BLaER1 (cell line): ENCODE data around the gene SRGAP2.
"Not testable (repeated sequence)": the region's sequence is repeated elsewhere in the genome, so short reads cannot be mapped to it uniquely, and the experiment has no call there.

ENCODE experiments used
- H3K27ac ChIP-seq: shearing (Covaris generic); formaldehyde crosslinking; 2 replicates; pipeline ENCODE4 v1.8.1; 2022
- H3K27me3 ChIP-seq: shearing (Covaris generic); formaldehyde crosslinking; 2 replicates; pipeline ENCODE4 v1.8.1; 2022
- H3K36me3 ChIP-seq: shearing (Covaris generic); formaldehyde crosslinking; 2 replicates; pipeline ENCODE4 v1.8.1; 2022
- H3K4me1 ChIP-seq: shearing (Covaris generic); formaldehyde crosslinking; 2 replicates; pipeline ENCODE4 v1.8.1; 2022
- H3K4me2 ChIP-seq: shearing (Covaris generic); formaldehyde crosslinking; 2 replicates; pipeline ENCODE4 v1.8.1; 2022
- H3K4me3 ChIP-seq: shearing (Covaris generic); formaldehyde crosslinking; 2 replicates; pipeline ENCODE4 v1.8.1; 2022
- H3K9ac ChIP-seq: shearing (Covaris generic); formaldehyde crosslinking; 2 replicates; pipeline ENCODE4 v1.8.1; 2022
- H3K9me3 ChIP-seq: shearing (Covaris generic); formaldehyde crosslinking; 2 replicates; pipeline ENCODE4 v1.8.1; 2022
- H4K20me1 ChIP-seq: shearing (Covaris generic); formaldehyde crosslinking; 2 replicates; pipeline ENCODE4 v1.8.1; 2022

Gene SRGAP2

DNA sequence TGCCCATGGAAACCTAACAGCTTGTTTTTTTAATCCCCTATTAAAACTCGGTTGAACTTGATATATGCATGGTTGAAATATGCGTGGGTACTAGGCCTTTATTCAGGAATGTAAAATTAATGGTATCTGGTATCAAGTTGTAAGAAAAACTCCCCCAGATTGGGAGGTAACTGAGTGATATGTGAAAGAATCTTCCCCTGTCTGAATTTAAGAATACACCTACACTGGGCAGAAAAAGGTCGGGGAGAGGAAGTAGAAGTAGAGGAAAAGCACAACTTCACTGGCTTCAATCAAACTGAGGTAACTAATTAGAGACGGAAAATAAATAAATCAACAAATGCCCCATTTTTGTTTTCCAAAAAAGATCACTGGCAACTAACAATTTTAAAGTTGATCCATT is 16.5 kb upstream of the SRGAP2 start:
- not testable (repeated sequence) for H3K36me3 ChIP-seq, H3K9ac ChIP-seq, H3K4me2 ChIP-seq, H3K27ac ChIP-seq, H3K4me1 ChIP-seq, H3K9me3 ChIP-seq, H3K4me3 ChIP-seq, H3K27me3 ChIP-seq, H4K20me1 ChIP-seq

DNA sequence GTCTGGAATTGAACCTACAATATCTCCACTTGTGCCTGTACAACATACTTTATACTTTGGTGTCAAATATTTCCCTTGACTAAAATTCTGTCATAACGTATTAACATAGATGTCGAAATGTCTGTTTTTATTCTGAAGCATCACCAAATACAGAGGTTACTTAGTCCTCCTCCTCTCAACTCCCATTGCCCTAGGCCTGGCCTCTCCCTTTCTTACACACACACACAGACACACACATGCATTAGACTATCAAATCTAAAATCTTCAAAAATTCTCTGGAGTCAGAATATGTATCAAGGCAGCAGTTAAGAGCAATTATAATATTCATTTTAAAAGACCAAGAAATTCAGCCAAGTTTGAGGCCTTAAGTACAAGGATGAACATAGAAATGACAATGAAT is 8.2 kb upstream of the SRGAP2 start:
- H3K9me3 ChIP-seq, H3K4me2 ChIP-seq, H3K4me1 ChIP-seq, H4K20me1 ChIP-seq, H3K36me3 ChIP-seq, H3K4me3 ChIP-seq, H3K27ac ChIP-seq, H3K27me3 ChIP-seq, H3K9ac ChIP-seq: not testable (repeated sequence)

DNA sequence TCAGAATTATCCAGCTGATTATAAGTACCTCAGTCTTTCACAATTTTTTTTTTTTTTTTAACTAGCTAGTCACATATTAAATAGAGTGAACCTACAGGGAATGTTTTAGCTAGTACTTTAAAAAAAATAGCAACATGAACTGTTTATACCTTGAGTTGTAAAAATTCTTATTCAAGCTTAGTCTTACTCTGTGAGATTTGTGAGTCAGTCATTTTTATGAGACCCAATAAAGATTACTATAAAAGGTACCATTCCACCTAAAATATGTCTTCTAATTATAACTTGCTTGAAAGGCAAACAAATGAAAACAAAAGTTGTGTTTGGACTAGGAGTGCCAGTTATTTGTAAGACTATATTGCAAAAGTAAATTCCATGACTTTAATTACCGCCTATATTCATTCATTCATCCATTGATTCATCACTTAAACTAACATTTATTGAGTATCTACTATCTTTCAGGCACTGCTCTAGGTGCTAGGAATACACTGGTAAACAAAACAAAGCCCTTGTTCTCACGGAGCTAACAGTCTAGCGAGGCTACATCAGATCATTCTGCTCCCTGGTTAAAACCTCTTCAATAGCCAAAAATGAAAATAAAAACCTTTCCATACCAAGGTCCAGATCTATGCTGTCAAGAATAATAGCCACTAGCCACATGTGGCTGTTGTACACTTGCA is 6.5 kb upstream of the SRGAP2 start:
- H3K36me3 ChIP-seq, H3K27me3 ChIP-seq, H3K4me3 ChIP-seq, H3K9ac ChIP-seq, H3K4me1 ChIP-seq, H3K27ac ChIP-seq, H3K4me2 ChIP-seq, H4K20me1 ChIP-seq, H3K9me3 ChIP-seq: not testable (repeated sequence)

DNA sequence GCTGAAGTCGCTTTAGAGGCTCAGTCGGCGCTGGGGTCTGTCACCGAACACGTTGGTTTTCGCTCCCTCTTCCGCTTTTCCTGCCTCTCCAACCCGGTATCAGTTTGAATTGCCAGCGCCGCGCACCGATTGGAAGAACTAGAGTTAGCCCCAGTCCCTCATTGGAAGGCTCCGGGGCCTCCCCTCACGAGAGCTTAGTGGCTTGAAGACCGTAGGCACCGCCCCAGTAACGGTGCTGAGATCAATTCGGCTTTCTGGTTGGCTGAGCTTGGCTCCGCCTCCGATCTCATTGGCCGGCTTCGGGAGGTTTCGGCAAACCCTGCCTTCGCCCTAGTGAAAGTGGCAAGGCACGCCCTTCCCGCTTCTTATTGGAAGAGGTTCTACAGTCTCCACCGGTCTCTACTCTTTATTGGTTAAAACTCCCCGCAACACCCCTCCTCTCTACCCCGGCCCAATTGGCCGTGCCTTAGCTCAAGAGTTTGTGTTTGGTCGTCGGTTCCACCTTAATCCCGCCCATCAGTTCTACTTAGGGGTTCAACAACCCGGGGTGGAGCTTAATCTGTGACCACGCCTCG is 465 bp upstream of the SRGAP2 start, which contains the start of gene FAM72A:
Gene FAM72A, minus strand, starts transcription at position 51 of the 575 bp plus-strand sequence. CDS start 814 bp downstream, outside the sequence.
- 0 out of 2 replicates have a peak within 1 kb of the TSS, but pooled peaks have one; percentile 38 for H3K27ac ChIP-seq

DNA sequence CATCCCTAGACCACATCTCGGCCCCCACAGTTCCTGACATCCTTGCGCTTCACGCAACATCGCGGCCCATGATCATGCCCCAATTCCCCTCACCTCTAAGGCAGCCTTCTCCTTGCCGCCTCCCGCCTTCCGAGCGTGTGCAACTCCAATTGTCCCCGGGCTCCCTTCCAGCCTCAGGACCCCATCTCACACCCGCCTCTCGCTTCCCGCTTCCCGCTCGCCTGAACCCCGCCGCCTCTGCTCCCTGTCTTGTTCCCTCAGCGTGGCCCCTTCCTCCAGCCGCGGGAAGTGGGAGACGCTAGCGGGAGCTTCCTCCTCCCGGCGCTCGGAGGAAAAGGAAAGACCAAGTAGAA is 794 bp downstream of the SRGAP2 start:
- H3K4me3 ChIP-seq, result peak overlapping the region; percentile 59
- H3K9me3 ChIP-seq, H4K20me1 ChIP-seq, H3K27ac ChIP-seq, H3K27me3 ChIP-seq, H3K4me1 ChIP-seq, H3K9ac ChIP-seq, H3K36me3 ChIP-seq, H3K4me2 ChIP-seq: not testable (repeated sequence)

More for the DNA sequence above, 465 bp upstream of the SRGAP2 start, which contains the start of gene FAM72A:
- H3K9ac ChIP-seq, result peak within 1 kb of the TSS; percentile 55; the same call in 1 of the 2 replicates
- H3K9me3 ChIP-seq, H4K20me1 ChIP-seq, H3K36me3 ChIP-seq, H3K27me3 ChIP-seq, H3K4me1 ChIP-seq, H3K4me2 ChIP-seq: not testable (repeated sequence)
- H3K4me3 ChIP-seq, result peak within 1 kb of the TSS; percentile 67

DNA sequence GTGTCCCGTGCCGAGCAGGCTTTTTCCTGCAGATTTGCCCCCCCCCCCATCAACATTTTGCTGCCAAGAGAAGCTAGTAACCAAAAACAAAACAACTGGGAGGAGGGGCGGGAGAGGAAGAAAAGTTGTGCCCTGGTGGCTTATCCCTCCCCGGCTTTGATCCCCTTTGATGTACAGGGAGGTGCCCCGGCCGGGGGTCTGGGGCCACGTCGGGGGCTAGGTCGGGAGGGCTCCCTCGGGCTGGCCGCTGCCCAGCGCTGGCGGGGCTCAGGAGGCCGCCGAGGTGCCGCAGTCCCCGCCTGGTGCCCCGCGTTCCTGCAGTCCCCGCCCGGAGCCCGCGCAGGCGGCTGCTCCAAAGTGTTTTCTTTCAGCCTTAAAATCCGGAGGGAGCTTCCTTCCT is 1.5 kb downstream of the SRGAP2 start:
- Histone ChIP-seq H3K4me3 (peak overlapping the region; percentile 66), H3K4me2 (peak overlapping the region; percentile 51), H3K27ac (peak overlapping the region; percentile 55; the same call in 1 of the 2 replicates), H3K9ac (peak overlapping the region; percentile 63; the same call in 1 of the 2 replicates)
- H3K4me1 ChIP-seq, H3K9me3 ChIP-seq, H3K27me3 ChIP-seq, H3K36me3 ChIP-seq, H4K20me1 ChIP-seq: not testable (repeated sequence)

- not testable (repeated sequence) for H3K36me3 ChIP-seq, H3K4me1 ChIP-seq, H3K9me3 ChIP-seq, H3K9ac ChIP-seq, H3K27ac ChIP-seq, H3K27me3 ChIP-seq, H4K20me1 ChIP-seq
- Histone ChIP-seq H3K4me2 (peak overlapping the region; percentile 49; the same call in 1 of the 2 replicates), H3K4me3 (peak overlapping the region; percentile 56)
Measured at GRCh38 chr1:206205569-206205968, 2.2 kb downstream of the SRGAP2 start.

DNA sequence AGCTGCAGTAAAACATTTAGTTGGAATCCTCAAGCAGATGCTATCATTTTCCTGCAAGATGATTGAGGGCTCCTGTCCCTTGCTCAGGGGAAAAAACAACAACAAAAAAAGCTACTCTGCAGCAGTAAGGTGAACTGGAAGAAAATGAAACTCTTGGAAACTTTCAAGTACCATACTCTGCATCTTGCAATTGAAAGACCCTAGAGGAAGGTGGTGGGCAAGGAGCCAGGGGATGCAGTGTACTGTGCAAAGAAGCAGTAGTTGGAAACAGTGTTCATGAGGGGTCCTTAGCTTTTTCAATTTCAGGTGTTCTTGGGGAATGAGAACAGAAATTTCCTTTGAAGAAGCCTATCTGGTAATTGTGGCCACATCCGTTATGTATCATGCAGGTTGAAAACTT is 7.5 kb downstream of the SRGAP2 start:
- not testable (repeated sequence) for H3K36me3 ChIP-seq, H3K27me3 ChIP-seq, H3K4me2 ChIP-seq, H3K27ac ChIP-seq, H3K9ac ChIP-seq, H3K4me1 ChIP-seq, H4K20me1 ChIP-seq, H3K9me3 ChIP-seq, H3K4me3 ChIP-seq

GRCh38 chr1:206215600-206216392 is 12.5 kb downstream of the SRGAP2 start:
- H3K9ac ChIP-seq, H3K4me2 ChIP-seq, H4K20me1 ChIP-seq, H3K27ac ChIP-seq, H3K4me3 ChIP-seq, H3K36me3 ChIP-seq, H3K9me3 ChIP-seq, H3K27me3 ChIP-seq, H3K4me1 ChIP-seq: not testable (repeated sequence)

DNA sequence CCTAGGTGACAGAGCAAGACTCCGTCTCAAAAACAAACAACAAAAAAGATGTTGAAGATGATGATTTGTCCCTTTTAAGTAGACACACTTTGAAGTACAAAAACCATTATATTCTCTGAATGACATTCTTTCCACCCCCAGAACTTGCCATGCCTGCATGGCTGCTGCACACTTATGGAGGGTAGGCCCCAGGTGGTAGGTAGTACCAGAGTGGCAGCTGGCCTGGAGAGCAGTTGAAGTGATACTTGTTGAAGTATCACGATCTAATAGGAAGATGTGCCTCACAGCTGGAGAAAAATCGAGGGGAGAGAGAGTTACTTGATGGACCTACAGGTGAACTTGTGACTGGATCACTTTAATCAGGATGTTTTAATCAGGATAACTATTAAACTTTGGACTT is 14.9 kb downstream of the SRGAP2 start:
- not testable (repeated sequence) for H4K20me1 ChIP-seq, H3K36me3 ChIP-seq, H3K27me3 ChIP-seq, H3K9me3 ChIP-seq, H3K4me1 ChIP-seq, H3K27ac ChIP-seq, H3K9ac ChIP-seq, H3K4me2 ChIP-seq, H3K4me3 ChIP-seq

GRCh38 chr1:206218765-206219164 is 15.4 kb downstream of the SRGAP2 start:
- not testable (repeated sequence) for H3K27ac ChIP-seq, H3K9ac ChIP-seq, H3K36me3 ChIP-seq, H3K4me3 ChIP-seq, H4K20me1 ChIP-seq, H3K4me2 ChIP-seq, H3K4me1 ChIP-seq, H3K27me3 ChIP-seq, H3K9me3 ChIP-seq

- H3K4me2 ChIP-seq, H3K4me1 ChIP-seq, H3K9ac ChIP-seq, H3K4me3 ChIP-seq, H3K27me3 ChIP-seq, H3K9me3 ChIP-seq, H3K36me3 ChIP-seq, H3K27ac ChIP-seq, H4K20me1 ChIP-seq: not testable (repeated sequence)
Measured at GRCh38 chr1:206219514-206220331, 16.4 kb downstream of the SRGAP2 start.

DNA sequence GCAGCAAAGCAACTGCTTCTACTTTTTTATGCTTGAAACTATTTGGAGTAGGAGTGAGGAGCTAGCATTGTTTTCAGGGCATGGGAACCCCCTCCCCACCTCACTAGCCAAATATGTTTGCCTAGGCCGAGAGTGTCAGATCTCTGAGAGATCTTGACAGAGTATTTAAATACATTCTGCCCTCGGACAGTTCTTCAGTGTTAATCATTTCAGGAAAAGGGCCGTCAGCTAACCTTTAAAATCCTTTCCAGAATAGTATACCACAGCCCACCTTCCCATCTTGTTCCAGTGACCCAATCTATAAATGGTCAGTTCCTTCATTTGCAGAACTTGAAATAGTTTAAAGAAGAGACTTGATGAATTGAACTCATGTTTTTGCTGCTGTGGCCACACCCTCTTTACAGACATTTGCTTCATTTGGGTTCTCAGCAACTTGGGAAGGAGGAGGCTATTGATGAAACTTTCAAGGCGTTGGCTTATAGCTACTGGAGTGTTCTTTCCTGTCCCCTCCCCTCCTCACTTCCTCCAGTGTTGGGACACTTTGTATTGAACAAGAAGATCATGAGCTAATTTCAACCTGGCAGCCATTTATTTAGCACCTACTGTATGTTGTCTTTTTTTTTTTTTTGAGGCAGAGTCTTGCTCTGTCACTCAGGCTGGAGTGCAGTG is 17.1 kb downstream of the SRGAP2 start:
- H3K9ac ChIP-seq, H3K9me3 ChIP-seq, H3K36me3 ChIP-seq, H3K27ac ChIP-seq, H3K27me3 ChIP-seq, H4K20me1 ChIP-seq, H3K4me1 ChIP-seq, H3K4me3 ChIP-seq, H3K4me2 ChIP-seq: not testable (repeated sequence)

DNA sequence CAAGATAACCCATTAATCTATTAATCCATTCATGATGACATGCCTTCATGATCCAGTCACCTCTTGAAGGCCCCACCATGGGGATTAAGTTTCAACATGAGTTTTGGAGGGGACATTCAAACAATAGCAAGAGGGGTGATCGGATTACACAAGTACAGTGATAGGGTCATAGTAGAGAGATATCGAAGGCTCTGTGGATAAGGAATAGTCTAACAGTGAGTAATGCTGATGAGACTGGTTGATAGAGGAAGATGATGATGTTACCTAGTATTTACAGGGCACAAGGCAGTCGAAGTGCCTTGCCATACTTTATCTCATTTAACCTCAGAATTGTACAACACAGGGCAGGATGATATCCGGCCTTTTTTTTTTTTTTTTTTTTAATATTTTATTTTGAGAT is 18.2 kb downstream of the SRGAP2 start:
- H3K27me3 ChIP-seq, H3K9me3 ChIP-seq, H4K20me1 ChIP-seq, H3K4me2 ChIP-seq, H3K36me3 ChIP-seq, H3K27ac ChIP-seq, H3K4me3 ChIP-seq, H3K4me1 ChIP-seq, H3K9ac ChIP-seq: not testable (repeated sequence)
